Liver (tissue), 3 donors: ENCODE data around the gene TNIP3.

ENCODE experiments used
- FOXA1 ChIP-seq: IDR thresholded peaks from 2 replicates; pipeline ENCODE4 v1.6.1; 2016; ENCODE audit warnings: antibody characterized with exemption
- FOXA2 ChIP-seq: IDR thresholded peaks from 2 replicates; pipeline ENCODE4 v1.6.1; 2016; ENCODE audit warnings: antibody characterized with exemption
- JUND ChIP-seq, 2 donors: IDR thresholded peaks; 2 replicates each; pipeline ENCODE4 v1.6.1; 2016; ENCODE audit warnings: antibody characterized with exemption in 2 of 2
- MAX ChIP-seq: IDR thresholded peaks from 2 replicates; pipeline ENCODE4 v1.6.1; 2016; ENCODE audit warnings: antibody characterized with exemption
- RAD21 ChIP-seq, 2 donors: IDR thresholded peaks; 2 replicates each; pipeline ENCODE4 v1.6.1; 2016; ENCODE audit warnings: antibody characterized with exemption in 2 of 2, mild to moderate bottlenecking in 2 of 2
- TAF1 ChIP-seq: conservative IDR thresholded peaks from 2 replicates; pipeline ENCODE4 v1.6.1; 2016; ENCODE audit warnings: antibody characterized with exemption, mild to moderate bottlenecking
- YY1 ChIP-seq: IDR thresholded peaks from 2 replicates; pipeline ENCODE4 v1.6.1; 2016; ENCODE audit warnings: antibody characterized with exemption, mild to moderate bottlenecking
- TF ChIP-seq, protein P1 (sequence below): fragments of 150-350 bp; IDR thresholded peaks from 2 replicates; pipeline ENCODE4 v1.5.1; 2017; ENCODE audit warnings: improper control_type of control experiment, low read depth, low read length; ENCODE audit not compliant: missing input control
- TF ChIP-seq, protein P2 (sequence below): IDR thresholded peaks from 2 replicates; pipeline ENCODE4 v1.6.1; 2016; ENCODE audit warnings: antibody characterized with exemption, mild to moderate bottlenecking
- TF ChIP-seq, protein P3 (sequence below): IDR thresholded peaks from 2 replicates; pipeline ENCODE4 v1.6.1; 2016; ENCODE audit warnings: antibody characterized with exemption
- donor health status: healthy.
- donor health status: healthy.

- TF ChIP-seq RAD21 (IDR thresholded peaks at IDR 0.05) (no peak), JUND (IDR thresholded peaks at IDR 0.05) (no peak), TAF1 (no peak), FOXA2 (no peak), YY1 (no peak), MAX (no peak), FOXA1 (no peak)
- TF ChIP-seq, protein P1, sequence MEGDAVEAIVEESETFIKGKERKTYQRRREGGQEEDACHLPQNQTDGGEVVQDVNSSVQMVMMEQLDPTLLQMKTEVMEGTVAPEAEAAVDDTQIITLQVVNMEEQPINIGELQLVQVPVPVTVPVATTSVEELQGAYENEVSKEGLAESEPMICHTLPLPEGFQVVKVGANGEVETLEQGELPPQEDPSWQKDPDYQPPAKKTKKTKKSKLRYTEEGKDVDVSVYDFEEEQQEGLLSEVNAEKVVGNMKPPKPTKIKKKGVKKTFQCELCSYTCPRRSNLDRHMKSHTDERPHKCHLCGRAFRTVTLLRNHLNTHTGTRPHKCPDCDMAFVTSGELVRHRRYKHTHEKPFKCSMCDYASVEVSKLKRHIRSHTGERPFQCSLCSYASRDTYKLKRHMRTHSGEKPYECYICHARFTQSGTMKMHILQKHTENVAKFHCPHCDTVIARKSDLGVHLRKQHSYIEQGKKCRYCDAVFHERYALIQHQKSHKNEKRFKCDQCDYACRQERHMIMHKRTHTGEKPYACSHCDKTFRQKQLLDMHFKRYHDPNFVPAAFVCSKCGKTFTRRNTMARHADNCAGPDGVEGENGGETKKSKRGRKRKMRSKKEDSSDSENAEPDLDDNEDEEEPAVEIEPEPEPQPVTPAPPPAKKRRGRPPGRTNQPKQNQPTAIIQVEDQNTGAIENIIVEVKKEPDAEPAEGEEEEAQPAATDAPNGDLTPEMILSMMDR, result no peak
- TF ChIP-seq, protein P2, sequence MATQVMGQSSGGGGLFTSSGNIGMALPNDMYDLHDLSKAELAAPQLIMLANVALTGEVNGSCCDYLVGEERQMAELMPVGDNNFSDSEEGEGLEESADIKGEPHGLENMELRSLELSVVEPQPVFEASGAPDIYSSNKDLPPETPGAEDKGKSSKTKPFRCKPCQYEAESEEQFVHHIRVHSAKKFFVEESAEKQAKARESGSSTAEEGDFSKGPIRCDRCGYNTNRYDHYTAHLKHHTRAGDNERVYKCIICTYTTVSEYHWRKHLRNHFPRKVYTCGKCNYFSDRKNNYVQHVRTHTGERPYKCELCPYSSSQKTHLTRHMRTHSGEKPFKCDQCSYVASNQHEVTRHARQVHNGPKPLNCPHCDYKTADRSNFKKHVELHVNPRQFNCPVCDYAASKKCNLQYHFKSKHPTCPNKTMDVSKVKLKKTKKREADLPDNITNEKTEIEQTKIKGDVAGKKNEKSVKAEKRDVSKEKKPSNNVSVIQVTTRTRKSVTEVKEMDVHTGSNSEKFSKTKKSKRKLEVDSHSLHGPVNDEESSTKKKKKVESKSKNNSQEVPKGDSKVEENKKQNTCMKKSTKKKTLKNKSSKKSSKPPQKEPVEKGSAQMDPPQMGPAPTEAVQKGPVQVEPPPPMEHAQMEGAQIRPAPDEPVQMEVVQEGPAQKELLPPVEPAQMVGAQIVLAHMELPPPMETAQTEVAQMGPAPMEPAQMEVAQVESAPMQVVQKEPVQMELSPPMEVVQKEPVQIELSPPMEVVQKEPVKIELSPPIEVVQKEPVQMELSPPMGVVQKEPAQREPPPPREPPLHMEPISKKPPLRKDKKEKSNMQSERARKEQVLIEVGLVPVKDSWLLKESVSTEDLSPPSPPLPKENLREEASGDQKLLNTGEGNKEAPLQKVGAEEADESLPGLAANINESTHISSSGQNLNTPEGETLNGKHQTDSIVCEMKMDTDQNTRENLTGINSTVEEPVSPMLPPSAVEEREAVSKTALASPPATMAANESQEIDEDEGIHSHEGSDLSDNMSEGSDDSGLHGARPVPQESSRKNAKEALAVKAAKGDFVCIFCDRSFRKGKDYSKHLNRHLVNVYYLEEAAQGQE, result no peak
- TF ChIP-seq, protein P3, sequence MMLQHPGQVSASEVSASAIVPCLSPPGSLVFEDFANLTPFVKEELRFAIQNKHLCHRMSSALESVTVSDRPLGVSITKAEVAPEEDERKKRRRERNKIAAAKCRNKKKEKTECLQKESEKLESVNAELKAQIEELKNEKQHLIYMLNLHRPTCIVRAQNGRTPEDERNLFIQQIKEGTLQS, result no peak
Measured at GRCh38 chr4:121195649-121196048, 31.5 kb upstream of the TNIP3 start.
